Activated CD4-positive, alpha-beta T cell treated with anti-CD3 and anti-CD28 coated beads, Interleukin-2, amount 50 U/mL, for 16 hours (primary cell): ENCODE data around the gene ABCC11.

Experiments used
- DNase-seq: peaks from one replicate; pipeline ENCODE4 v3.0.0-alpha.2; 2020

ABCC11 gene

DNA sequence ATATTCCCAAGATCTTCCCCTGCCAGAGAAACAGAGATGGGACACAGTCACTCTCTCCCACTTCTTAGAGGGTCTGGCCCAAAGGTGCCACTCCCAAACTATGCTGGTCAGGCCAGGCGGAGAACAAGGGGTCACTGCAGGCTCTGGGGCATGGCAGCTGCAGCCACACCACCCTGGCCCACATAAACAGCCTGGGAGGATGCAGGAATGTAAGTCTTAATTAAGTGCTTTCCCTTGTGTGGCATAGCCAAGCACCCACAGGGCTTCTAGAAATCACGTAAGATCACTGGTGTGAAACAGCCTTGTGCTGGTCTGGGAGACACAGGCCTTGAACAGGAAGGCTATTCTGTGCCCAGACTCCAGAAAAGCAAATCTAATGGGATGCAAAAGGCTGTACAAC, 123.1 kb downstream of the ABCC11 start:
- DNase-seq: no peak

DNA sequence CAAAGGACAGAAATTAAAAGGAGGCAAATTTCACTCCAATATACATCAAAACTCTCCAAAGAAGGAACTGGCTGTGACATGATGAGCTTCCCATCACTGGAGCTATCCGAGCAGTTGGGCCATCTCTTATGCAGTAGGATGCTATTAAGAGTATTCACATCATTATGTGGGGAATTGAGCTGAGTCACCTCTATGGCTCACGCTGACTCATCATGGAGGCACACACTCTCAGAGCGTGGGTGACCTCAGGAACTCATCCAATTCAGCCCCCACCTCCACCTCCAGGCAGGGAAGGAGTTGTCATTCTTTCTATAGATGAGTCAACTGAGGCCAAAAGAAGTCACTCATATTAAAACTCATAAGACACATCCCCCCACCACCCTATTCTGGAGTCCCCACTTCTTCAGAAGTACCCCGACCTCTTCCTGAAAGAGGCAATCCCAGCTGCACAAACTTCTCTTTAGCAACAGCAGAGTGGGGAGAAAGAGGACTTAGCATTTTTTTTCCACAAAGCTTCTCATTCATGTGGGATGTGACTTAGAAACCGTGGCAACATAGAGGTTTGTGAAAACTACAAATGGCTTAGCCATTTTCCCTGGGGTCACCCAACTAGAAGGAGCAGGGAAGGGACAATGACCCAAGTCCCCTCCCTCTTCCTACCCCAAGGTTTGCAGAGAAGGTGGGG, 124.1 kb downstream of the ABCC11 start:
- peak; percentile 86 for DNase-seq

DNA sequence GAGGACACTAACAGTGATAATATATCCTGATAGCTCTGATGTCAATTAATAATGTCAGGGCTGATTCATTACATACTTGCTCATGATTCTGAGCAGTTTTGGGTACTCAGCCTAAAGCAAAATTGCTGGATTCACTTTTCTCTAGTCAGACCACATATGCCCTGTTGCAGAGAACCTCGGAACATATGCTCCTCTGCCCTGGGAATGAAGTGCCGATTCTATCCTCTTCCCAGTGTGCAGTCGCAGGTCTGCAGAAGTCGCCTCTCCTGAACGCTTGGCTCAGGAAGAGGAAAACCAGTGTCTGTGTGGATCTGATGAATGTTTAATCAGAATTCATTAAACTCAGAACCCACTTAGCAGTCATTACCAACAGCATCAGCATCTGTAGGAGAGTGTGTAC, 126.1 kb downstream of the ABCC11 start:
- DNase-seq: no peak

DNA sequence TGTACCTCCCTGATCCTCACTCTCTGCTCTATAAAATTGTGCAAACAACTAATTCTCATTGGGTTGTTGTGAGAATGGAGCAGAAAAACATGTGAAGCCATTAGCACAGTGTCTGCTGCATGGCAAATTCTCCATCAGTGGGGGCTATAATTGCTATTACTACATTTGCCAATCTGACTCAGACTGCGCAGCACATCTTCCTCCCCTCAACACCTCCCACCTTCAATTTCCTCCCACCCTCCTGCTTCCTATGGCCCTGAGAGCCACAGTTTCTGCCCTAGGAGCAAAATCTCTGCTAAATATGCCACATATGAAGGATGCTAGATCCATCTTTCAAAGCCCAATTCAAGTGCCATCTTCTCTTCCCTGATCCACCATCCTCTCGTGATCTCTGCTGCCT, 128.5 kb downstream of the ABCC11 start:
- DNase-seq: no peak

DNA sequence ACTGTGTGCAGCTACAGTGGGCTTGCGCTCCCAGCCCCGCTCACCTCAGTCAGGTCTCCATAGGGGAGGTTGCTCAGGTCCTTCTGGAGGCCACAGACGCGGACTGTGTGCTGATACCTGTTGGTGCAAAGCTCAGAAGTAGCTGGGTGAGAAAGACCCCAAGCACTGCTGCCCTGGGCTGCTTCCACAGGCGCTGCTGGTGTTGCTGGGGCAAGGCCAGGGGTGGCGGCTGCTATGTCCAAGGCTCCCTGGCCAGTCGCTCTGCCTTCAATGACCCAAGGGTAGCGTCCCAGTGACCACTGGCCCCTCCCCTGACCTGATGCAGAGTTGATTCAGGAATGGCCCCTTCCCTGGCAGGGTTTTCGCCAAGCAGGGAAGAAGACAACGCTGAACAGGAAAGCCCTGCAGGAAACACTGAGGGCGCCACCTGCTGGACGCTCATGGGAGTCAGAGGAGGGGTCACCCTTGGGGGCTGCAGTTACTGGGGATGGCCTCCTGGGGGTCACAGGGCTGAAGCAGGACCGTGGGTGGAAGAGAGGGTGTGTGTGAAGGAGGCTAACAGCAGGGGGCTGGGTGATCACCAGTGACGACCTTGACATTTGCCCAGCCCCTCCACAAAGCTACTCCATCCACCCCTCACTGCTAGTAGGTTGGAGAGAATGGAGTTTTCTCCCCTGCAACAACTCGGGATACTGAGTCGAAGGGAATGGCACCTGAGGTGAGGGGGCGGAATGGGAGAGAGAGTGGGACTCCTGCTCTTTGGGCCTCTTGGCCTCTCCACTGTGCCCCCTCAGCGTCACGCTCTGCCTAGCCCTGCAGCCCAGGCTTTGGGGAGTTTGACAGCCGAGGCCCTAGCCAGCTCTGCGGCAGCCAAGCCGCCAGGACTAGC, 129.9 kb downstream of the ABCC11 start:
- peak; percentile 67 for DNase-seq
